Omental fat pad (tissue), 4 donors: Measurements from ENCODE around the gene CPXM2. TPM values are rescaled to one million over a fixed set of nuclear protein-coding genes. Genes with fewer than 3 reads are reported as not detected.

Source experiments
- ATAC-seq: fragments of 150-250 bp; one replicate; pipeline ENCODE4 v1.9.1; 2016; ENCODE audit warnings: mild to moderate bottlenecking, moderate library complexity; ENCODE audit not compliant: low FRiP score
- DNase-seq: peaks from one replicate; pipeline ENCODE4 v3.0.0-alpha.2; 2019; ENCODE audit warnings: low spot score
- total RNA-seq, 4 donors: library from RNA; depleted of rRNA; stranded (reverse); fragments of >200 nt; gene quantifications; one replicate each; pipeline ENCODE4 v1.1.0, GENCODE V29; 2016
- TF ChIP-seq, protein P1 (sequence below), 3 donors: fragments of 450-650 bp; IDR thresholded peaks; one replicate each; pipeline ENCODE4 v1.5.1; 2016 to 2017; ENCODE audit warnings: antibody characterized with exemption in 3 of 3, mild to moderate bottlenecking in 3 of 3, moderate library complexity in 2 of 3

Gene CPXM2
- total RNA-seq, 4 donors from 2014 or later, result 7.3 to 19.2 (median 16.6) TPM

- no peak for DNase-seq
- TF ChIP-seq, protein P1, sequence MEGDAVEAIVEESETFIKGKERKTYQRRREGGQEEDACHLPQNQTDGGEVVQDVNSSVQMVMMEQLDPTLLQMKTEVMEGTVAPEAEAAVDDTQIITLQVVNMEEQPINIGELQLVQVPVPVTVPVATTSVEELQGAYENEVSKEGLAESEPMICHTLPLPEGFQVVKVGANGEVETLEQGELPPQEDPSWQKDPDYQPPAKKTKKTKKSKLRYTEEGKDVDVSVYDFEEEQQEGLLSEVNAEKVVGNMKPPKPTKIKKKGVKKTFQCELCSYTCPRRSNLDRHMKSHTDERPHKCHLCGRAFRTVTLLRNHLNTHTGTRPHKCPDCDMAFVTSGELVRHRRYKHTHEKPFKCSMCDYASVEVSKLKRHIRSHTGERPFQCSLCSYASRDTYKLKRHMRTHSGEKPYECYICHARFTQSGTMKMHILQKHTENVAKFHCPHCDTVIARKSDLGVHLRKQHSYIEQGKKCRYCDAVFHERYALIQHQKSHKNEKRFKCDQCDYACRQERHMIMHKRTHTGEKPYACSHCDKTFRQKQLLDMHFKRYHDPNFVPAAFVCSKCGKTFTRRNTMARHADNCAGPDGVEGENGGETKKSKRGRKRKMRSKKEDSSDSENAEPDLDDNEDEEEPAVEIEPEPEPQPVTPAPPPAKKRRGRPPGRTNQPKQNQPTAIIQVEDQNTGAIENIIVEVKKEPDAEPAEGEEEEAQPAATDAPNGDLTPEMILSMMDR (IDR thresholded peaks at IDR 0.05), result no peak
- no peak for ATAC-seq
These were observed 94.9 kb downstream of the CPXM2 start for GRCh38 chr10:123796736-123797135.

DNA sequence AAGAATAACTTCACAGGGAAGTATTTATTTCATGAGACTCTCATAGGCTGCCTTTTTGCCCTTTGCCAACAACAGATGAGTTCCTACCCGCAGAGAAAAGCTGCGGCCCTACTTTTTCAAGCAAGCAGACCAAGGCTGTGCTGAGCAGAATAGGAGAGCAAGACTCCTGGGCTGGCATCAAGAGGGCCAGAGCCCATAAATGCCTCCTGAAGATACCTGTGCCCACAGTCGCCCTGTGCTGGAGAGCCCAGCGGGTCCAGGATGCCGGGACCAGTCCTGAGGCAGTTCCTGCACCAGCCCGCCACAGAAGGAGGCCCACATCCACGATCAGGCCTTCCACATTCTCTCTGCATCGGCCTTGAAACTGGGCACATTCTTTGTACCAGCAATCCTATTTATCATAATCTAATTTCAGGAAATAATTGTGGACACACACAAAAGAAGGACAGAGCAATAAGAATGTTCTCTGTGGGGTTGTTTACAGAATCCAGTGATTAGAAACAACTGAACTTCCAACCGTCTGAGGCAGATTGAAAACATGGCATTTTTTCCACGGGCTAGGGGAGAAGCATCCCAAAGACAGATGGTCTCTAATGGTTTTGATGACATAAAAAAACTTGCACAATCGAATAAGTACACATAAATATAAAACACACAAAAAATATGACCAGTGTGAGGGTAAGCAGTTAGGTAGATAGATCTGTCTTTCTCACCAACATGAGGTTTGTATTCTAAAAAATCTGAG lies 95.6 kb downstream of the CPXM2 start:
- TF ChIP-seq, protein P1 (IDR thresholded peaks at IDR 0.05), result no peak

DNA sequence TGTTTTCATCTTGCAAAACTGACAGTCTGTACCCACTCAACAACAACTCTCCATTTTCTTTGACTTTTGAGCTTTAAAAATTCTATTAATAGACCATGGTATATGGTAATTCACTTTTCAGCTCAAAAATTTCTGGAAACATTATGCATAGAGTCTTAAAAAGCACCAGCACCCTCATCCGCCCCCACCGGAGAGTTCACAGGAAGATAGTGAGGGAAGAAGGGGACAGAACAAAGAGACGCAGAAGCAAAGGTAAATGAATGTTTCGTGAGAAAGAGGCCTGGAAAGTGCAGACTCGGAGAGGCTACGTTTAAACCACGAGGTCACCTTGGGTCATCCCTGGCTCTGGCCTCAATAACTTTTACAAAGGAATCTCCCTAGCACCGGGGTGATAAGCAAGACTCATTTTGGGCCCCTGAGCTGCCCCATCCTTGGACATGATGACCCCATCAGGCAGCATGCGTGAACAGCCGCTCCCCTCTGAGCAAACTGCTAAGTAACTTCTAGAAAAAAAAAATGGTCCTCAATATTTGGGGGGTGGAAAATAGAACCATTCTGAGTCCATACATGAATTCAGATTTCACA lies 96.3 kb downstream of the CPXM2 start:
- no peak for ATAC-seq
- TF ChIP-seq, protein P1 (IDR thresholded peaks at IDR 0.05), result no peak
- DNase-seq, result no peak

More for the DNA sequence above, 95.6 kb downstream of the CPXM2 start:
- no peak for DNase-seq
- ATAC-seq, result no peak

- ATAC-seq, result no peak
- TF ChIP-seq, protein P1 (IDR thresholded peaks at IDR 0.05), result no peak
- DNase-seq, result no peak
These were observed 99.2 kb downstream of the CPXM2 start for GRCh38 chr10:123792248-123792978.

- DNase-seq, result no peak
- no peak for ATAC-seq
- TF ChIP-seq, protein P1 (IDR thresholded peaks at IDR 0.05), result no peak
These were observed 101.3 kb downstream of the CPXM2 start for GRCh38 chr10:123790132-123790885.

DNA sequence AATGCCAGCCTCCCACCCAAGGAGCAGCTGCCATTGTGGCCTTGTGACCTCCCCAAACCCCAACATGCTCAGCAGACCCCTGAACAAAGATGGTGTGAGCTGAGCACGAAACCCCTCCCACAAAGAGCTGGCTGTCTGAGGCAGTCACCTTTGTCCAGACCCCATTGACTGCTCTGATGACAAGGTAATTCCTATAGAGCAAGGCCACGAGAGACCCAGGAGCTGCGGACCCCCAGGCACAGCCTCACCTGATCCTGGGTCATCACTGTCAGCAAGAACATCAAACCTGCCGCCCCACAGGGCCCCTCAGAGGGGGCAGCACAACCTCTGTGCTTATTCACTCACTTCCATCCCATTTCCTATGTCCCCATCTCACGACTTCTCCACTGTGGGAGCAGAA lies 102.6 kb downstream of the CPXM2 start:
- TF ChIP-seq, protein P1 (IDR thresholded peaks at IDR 0.05), result no peak
- no peak for DNase-seq
- ATAC-seq, result no peak
